ENCODE data around the gene PLSCR4.

Gene PLSCR4

DNA sequence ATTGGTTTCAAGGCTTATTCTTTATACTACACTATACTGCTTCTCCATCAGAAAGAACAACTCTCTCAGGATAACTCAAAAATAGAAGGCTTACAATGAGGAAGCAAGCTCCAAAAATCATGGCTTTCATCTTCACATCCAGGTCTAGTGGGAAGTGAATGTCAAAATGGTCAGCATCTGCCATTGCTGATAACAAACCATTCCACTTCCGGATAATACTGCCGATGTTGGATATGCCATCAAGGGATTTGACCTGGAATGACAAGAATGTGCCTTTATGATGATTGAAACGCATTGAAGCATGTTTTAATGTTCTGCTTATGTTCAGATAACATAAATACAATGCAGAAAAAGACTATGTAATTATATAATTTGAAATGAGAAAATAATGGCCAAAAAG is 55.9 kb downstream of the PLSCR4 start:
- no peak for DNase-seq (ENCODE audit: low spot score)

DNA sequence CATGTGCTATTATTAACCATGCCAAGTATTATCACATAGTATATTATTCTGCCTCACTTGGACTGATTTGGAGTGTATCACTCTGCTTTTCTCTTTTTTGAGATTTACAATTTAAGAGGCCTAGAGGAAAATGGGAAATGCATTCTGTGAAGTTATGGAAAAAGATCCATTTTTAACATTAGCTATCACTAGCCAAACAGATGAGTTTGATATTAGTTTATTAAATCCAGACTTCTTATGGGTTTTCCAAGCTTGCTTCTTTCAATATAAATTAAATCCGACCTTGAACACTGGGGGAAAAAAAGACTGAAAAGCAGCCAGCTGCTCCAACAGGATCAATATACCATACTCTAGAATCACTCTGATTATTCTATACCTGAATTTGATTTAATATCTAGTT is 59.9 kb downstream of the PLSCR4 start:
- no peak for DNase-seq (ENCODE audit: low spot score)

DNA sequence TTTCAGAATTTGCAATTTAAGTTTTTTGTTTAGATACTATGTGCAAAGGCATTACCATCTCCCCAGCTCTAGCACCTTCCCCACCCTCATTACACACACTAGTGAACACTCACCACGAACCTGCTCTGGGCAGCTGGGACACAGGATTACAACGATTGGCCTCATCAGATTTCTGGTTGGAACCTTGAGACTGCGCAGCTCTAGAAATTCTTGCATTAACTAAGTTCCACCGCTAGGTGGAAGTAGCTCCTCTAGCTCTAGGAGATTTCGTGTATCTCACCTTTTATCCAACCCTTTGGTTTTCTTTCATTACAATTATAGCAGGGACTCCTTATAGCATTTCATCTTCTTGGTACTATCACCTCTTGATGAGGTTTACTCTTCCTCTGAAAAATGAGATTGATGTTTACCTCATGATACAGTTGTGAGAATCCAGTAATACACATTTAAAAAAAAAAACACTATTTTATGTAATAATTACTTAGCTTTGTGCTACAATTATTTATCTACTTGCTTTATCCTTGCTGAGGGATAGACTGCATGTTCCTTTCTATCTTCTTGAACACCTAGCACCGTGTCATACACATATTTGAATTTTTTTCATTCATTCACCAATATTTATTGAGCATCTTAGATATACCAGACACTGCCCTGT is 61.3 kb downstream of the PLSCR4 start:
- peak; percentile 73 for DNase-seq (ENCODE audit: low spot score)

DNA sequence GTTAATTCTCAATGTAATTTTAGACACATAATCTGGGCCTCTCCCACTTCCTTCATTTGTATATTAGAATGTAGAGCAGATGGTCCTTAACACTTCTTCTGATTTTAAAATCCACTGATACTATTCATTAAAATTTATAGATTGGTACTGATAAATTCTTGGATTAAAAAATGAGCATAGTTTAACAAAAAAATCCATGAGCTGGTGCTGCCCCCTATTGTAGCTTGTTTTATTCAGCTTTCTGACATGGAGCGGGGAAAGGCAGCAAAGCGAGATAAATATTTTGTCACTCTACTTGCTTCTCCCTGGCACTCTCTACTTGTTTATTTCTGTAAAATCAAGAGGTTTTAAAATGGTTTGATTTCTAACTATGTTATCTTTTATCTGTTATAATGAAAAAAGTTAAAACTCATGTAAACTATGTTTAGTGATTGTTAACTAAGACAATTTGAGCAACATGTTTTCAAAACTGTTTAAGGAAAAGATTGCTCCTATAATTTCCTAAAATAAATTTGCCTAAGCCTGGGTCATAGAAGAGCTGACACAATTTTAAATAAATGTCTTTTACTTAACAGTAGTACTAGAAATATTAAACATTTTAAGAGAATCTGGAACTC is 63.5 kb downstream of the PLSCR4 start:
- peak; percentile 45 for DNase-seq (ENCODE audit: low spot score)

DNA sequence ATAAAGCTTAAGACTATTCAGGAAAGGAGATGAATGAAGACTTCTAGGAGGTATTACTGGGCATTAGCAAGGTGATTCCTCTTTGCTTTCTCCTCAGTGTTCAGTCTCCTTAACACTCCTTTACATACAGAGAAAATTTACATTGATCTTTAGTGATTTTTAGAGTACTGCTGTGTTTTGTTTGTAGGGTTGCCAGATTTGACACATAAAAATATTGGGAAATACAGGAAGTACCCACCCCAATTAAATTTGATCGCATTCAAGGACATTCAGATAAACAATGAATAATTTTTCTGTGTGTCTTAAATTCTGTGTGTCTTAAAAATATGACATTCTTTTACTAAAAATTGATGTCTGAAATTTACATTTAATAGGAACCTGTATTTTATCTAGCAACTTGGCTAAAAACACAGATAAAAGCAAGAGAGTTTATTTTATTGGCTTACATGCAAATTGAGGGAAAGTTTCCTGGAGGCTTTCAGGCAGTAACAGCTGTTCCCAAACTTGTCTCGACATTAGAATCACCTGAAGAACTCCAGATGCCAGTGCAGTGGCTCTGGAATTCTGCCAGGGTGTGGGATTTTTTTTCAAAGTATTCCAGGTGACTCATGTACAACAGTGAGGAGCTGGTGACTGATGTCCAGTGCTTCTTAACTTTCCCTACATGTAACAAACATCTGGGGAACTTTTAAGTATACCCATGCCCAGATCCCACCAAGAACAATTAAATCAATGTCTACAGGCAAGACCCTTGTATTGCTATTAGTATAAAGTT is 66.5 kb downstream of the PLSCR4 start:
- peak; percentile 41 for DNase-seq (ENCODE audit: low spot score)

DNA sequence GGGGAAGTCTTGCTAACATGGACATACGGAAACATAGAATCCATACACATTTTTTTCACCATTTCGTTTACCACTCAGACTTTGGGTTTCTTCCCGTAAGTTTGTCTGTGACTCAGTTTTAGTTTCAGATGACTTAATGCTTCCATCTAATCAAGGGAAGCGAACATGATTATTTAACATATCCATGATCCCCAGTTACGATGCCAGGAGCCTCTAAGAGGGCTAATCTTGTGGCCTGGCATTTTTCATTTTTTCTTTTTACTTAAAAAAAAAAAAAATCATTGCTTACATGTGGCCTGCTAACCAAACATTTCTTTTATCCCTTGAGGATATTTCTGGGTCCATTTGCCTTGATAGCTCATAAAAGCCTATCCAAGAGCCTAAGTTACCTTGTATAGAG is 69.7 kb downstream of the PLSCR4 start:
- no peak for DNase-seq (ENCODE audit: low spot score)

DNA sequence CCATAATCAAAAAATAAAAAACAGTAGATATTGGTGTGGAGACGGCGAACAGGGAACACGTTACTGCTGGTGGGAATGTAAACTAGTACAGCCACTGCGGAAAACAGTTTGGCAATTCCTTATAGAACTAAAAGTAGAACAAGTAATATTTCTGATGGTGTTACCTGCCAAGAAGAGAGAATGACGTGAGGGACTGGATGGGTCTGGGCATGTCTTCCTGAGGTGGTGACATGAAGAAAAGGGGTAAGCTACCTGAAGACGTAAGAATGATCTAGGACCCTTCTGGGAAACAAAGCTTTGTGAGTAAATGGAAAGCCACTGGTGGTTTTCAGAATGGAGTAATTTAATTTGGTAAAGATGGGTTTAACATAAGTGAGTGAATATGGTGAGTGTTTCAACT is 70.5 kb downstream of the PLSCR4 start:
- DNase-seq (ENCODE audit: low spot score) = no peak

DNA sequence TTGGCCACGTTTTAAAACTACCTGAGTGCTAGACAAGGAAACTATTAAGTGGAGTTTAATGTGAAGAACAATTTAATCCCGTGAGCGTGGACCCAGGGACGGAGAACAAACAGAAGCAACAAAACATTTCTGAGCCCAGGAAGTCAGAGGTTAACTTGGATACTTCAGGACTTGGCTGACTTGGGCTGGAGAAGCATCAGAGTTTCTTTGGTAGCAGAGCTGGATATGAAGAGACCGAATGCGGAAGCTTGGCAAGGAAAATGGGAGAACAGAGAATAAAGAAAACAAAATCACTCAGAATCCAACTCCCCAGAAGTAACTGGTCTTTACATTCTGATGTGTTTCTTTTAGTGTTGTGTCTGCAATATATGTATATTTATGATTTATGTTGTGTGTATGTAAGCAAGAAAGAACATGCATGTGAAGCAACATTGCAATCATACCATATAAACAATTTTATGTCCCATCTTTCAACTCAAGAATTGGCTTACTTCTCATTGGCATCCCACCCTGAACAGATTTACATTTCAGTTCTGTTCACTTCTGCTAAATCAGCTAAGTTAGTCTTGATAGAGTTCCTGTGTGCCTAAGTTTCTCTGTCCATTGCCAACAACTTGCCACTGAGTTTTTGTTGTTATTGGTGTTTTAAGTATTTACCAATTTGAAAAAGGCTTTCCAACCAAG is 72.8 kb downstream of the PLSCR4 start:
- DNase-seq (ENCODE audit: low spot score) = no peak

DNA sequence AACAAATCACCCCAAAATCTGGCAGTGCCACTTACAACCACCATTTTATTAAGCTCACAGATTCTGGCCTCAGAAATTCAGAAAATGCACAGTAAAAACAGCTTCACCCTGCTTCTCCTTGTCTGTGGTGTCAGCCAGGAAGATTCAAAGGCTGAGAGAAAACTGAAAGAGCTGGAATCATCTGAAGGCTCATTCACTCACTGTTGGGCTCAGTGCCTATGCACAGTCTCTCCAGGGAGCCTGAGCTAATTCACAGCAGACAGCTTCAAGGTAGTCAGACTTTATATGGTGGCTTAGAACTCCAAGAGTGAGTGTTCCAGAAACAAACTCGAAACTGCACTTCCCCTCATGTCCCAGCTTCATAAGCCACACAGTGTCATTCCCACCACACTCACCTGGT is 73.4 kb downstream of the PLSCR4 start:
- DNase-seq (ENCODE audit: low spot score) = no peak

DNA sequence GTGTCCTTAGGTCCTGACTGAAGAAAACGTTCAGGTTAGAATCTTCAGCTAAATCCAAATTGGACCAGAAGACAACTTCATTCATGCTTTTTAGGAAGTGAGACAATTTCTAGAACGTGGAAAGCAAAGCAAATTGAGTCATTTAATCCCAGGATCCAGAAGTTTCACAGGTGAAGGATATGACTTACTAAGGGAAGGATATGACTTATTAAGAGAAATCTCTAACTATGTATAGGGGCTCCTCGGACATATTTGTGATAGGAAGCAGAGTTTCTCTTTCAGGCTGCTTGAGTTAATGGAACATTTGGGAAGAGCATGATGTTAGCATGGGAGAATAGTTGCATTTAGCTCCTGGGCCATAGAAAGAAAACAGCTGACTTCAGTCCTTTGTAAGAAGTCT is 73.8 kb downstream of the PLSCR4 start:
- no peak for DNase-seq (ENCODE audit: low spot score)

DNA sequence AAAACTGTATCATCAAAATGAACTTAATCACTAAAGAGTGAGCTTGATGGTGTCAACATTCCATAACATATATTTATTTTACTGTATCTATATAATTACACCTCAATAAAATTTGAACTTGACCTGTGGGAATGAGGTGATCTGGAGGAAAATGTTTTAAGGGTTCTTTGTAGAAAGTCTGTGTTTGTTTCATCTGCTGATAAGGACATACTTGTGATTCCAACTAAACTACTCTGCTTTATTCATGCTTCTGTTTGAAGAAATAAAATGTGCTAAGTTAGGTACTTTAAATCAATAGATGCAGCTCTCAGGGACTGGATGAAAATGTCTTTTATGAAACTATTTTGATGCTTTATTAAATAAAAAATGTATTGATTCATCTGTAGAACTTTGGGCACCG is 78.3 kb downstream of the PLSCR4 start:
- no peak for DNase-seq (ENCODE audit: low spot score)

DNA sequence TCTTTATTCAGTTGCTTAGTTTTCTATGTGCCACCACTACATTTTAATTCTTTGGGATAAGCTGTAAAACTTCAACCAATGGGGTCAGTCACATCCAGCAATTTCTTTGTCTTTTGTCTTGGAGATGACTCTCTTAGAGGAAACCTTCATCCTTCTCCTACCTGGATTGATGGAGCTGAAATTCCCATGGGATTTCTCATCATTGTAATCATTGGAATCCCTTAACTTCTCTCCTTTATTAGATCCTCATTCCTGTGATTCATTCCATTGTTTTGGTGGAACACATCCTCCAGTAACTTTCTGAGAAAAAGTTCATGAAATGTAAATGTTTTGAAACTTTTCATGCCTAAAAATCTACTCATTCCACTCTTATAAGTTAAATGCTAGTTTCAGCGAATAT is 80.3 kb downstream of the PLSCR4 start:
- DNase-seq (ENCODE audit: low spot score) = no peak

DNA sequence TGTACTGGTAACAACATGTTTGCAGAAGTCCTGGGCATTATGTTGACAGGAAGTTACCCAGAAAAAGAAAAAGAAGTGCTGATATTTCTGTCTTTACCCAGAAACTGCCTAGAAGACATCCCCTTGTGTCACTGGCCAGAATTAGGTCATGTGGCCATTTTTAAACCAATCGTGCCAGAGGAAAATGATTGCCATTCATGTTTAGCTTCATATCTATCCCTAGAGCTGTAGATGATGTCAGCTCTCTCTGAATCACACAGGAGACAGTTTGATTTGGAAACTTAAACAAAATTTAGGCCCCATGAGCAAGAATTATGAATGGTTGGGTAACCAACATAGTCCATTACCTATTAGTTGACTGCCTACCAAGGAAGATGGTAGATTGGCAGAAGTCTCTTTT is 81.0 kb downstream of the PLSCR4 start:
- no peak for DNase-seq (ENCODE audit: low spot score)

DNA sequence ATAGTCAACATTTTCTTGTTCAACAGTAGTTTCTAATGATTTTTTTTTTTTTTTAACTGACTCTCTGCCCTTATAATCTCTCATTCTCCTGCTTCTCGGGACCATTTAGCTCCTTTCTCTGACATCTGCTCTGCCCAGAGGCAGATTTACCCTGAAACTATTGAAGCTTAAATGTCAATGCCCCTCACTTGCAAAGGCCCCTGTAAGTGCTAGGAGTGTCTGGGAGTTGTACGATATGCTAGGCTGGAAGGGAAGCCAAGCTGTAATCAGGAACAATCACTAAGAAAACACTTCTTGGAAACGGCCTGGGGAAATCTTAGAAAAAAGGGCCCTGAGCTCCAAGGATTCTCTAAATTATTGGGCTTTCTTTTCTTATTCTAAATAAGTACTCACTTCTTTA is 84.1 kb downstream of the PLSCR4 start:
- no peak for DNase-seq (ENCODE audit: low spot score)

DNA sequence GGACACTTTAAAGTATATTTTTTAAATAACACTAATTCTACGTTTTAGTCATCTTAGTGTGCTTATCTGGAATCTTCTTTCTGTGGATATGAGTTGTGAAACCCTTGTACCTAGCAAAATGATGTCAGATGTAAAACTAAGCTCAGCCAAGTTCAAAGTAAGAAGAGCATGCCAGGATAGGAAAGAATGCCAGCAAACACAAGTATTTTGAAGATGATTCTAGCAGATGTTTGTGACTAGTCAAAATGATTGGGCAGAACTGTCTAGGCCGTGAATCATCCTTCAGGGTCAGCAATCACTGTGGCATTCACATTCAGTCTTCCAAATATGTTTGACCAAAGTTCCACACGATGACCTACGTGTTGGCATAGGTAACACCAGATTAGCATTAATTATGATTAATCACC is 84.5 kb downstream of the PLSCR4 start:
- peak; percentile 16 for DNase-seq (ENCODE audit: low spot score)

DNA sequence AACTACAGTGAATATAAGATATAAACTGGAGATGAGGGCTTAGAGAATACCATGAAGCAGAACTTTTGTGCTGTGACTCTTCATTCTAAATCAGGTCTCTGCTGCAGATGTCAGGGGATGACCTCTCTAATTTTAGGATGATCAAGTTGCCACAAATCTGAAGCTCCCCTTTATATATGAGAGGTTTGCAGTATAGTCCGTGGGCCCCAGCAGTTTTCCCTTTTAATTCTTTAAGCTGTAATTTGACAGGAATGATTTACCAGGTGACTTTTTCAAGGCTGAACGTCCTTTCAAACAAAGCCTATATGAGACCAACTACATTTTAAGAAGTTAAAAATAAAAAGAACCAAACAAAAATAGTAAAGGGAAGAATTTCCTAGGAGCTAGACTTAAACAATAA is 85.0 kb downstream of the PLSCR4 start:
- no peak for DNase-seq (ENCODE audit: low spot score)

DNA sequence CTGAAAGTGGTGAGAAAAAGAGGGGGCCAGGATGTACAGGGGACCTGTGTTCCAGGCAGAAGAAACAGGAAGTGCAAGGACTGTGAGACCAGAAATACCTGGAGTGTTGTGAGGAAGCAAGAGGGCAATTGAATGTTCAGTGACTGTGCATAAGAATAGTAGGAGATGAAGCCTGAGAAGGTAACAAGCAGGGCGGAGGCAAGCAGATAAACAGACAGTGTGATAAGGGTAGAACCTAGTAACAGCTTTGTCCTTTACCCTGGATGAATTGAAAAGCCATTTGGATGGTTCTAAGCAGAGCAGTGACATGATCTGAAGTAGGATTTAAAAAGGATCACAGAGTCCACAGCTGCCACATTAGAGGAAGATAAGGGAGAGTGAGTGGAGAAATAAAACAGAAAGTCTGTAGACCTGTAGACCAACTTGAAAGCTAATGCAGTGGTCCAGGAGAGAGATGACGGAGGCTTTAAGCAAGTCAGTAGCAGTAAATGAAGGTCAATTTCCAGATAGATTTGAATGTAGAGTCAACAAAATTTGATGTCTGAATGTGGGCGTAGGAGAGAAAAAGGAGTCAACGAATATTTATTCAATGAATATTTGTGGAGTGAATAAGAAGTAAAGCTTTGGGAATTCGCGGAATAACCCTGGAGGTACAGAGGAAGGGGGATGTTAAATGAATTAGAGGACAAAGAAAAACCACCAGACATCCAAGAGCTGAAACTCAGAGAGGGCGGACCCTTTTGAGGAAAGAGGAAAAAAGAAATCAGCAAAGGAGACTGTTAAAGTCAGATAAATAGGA is 85.7 kb downstream of the PLSCR4 start:
- DNase-seq (ENCODE audit: low spot score) = no peak

DNA sequence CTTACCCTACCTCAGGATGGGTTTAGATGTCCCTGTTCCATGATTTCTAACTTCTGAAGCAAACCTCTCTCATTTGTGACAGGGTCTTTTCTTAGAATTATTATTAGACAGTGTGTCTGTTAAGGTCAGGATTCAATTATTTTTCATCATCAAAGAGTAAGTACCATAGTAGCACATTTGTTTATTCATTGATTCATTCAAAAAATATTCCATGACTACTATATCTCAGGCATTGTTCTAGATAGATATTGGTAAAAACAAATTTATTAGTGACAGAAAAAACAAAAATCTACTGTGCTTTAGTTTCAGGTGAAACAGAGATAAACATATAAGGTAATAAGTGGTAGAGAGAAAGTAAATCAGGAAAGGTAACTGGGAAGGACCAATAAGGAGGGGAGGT is 86.4 kb downstream of the PLSCR4 start:
- no peak for DNase-seq (ENCODE audit: low spot score)

DNA sequence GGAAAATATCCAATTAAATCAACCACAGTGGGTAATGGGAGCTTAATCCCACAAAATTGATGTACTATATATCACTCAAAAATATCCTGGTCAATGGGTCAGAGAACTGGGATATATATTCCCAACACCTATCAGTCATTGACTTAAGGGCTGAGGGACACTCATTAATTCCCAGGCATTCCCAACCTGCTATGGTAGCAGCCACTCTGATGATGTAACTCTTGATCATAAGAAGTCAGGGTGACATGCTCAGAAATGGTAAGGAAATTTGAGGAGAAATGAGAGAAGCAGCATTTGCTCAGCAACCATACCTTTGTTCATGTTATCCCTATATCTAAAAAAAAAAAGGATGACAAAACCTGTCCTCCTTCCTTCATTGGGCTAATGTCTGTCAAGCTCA is 86.8 kb downstream of the PLSCR4 start:
- DNase-seq (ENCODE audit: low spot score) = peak; percentile 10

DNA sequence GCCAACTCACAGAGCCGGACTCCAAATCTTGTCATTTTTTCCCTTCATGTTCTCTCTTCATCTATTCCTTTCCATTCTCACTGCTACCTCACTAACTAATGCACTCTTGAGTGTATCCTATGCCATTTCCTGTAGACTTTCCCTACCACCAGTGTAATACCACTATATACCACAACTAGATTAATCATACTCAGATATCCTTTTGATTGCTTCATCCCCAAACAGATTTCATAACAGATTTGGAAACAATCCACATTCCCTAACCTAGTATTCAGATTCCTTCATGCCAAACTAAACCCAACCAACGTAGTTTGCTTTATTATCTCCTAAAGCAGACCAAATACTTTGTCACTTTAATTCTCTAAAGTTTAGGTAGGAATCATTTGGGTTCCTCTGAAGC is 87.3 kb downstream of the PLSCR4 start:
- DNase-seq (ENCODE audit: low spot score) = peak; percentile 25

DNA sequence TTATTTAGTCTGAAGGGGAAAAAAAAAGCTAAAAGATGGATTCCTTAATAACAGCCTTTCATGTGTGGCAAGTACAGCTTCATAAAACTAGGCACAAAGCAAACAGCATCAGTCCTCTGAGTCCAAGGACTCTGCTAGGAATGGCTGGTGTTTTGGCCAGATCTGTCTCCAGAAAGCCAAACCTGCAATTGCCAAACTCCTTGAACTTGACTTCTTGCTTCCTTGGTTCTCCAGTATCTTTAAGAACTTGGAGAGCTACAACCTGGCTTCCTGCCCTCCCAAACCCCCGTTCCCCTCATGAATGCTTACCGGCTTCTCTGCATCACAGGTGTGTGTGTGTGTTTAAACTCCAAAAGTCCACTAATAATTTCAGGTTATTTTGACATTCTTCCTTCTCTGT is 88.3 kb downstream of the PLSCR4 start:
- DNase-seq (ENCODE audit: low spot score) = no peak

DNA sequence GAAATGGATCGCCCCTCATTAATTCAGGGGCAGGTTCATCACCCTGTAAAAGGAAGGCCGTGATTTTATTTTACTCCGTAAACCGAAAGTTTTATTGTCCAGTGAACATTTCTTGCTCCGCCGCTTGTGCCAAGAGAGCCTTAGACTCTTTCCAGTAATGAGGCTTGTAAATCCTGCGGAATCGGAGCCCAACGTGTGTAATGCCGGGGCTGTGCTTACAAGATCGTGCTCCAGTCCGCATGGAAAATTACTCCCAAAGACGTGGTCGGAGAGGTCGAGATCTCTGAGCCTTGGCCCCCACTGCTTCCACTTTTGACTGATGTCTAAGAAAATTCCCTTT is 89.3 kb downstream of the PLSCR4 start:
- DNase-seq (ENCODE audit: low spot score) = no peak

Data from RKO (cell line).